Thyroid gland (tissue), 4 donors: ENCODE measurements around the gene ING1. TPM values are rescaled to one million over a fixed set of nuclear protein-coding genes. Genes with fewer than 3 reads are reported as not detected.

Experiments used
- DNase-seq, 2 donors: peaks; one replicate each; pipeline ENCODE4 v3.0.0-alpha.2; 2019
- H3K27ac ChIP-seq, 3 donors: fragments of 200-600 bp; sonication (generic); 1 replicate in 2 of 3; 2 replicates in 1 of 3; pipeline ENCODE4 v1.5.1; 2016 to 2019; ENCODE audit warnings: mild to moderate bottlenecking in 1 of 3, moderate library complexity in 1 of 3
- H3K27me3 ChIP-seq: fragments of 200-600 bp; sonication (generic); one replicate; pipeline ENCODE4 v1.5.1; 2019
- H3K36me3 ChIP-seq, 2 donors: fragments of 200-600 bp; sonication (generic); one replicate each; pipeline ENCODE4 v1.5.1; 2016 to 2019
- H3K4me1 ChIP-seq, 2 donors: fragments of 200-600 bp; sonication (generic); one replicate each; pipeline ENCODE4 v1.5.1; 2017 to 2019
- H3K4me3 ChIP-seq, 3 donors: fragments of 200-600 bp; sonication (generic); replicated peaks in 1 of 3; 1 replicate in 2 of 3; 2 replicates in 1 of 3; pipeline ENCODE4 v1.5.1; 2016; ENCODE audit warnings: mild to moderate bottlenecking in 1 of 3
- H3K9me3 ChIP-seq: fragments of 200-600 bp; sonication (generic); one replicate; pipeline ENCODE4 v1.5.1; 2017
- POLR2A ChIP-seq, 2 donors: fragments of 450-650 bp; IDR thresholded peaks; one replicate each; pipeline ENCODE4 v1.6.1; 2017; ENCODE audit warnings: antibody characterized with exemption in 2 of 2, mild to moderate bottlenecking in 2 of 2, moderate library complexity in 1 of 2
- WGBS, 2 donors: methylation state at CpG; one replicate each; pipeline ENCODE4 v1.1.5; 2017; 5-methylcytosine and 5-hydroxymethylcytosine counted together
- intact Hi-C: fragments of 100-400 bp; cut with DNase I; formaldehyde crosslinking; loops from one replicate; pipeline ENCODE4 v1.15.1; 2023
- total RNA-seq, 4 donors: library from RNA; depleted of rRNA; stranded (reverse); fragments of >200 nt; gene quantifications; one replicate each; pipeline ENCODE4 v1.2.3, GENCODE V29; 2016
- TF ChIP-seq, protein P1 (sequence below), 6 experiments: fragments of 200-600 bp in 3 of 6; fragments of 450-650 bp in 3 of 6; sonication (generic) in 3 of 6; IDR thresholded peaks; one replicate each; pipeline ENCODE4 v1.5.1; 2016 to 2019; ENCODE audit warnings: antibody characterized with exemption in 6 of 6, mild to moderate bottlenecking in 2 of 6, inconsistent platforms in 1 of 6, moderate library complexity in 1 of 6

ING1 gene
- total RNA-seq, 4 donors from 2014 or later: 8.2 to 17.9 (median 15.6) TPM

DNA sequence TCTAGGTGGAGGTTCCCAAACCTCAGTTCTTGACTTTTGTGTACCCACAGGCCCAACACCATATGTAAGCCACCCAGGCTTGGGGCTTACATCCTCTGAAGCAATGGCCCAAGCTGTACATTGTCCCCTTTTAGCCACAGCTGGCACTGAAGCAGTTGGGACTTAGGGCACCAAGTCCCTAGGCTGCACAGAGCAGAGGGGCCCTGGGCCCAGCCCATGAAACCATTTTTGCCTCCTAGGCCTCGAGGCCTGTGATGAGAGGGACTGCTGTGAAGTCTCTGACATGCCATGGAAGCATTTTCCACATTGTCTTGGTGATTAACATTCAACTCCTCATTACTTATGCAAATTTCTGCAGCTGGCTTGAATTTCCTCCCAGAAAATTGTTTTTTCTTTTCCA, 30.2 kb downstream of the ING1 start:
- TF ChIP-seq POLR2A (IDR thresholded peaks at IDR 0.05): no peak
- TF ChIP-seq, protein P1, sequence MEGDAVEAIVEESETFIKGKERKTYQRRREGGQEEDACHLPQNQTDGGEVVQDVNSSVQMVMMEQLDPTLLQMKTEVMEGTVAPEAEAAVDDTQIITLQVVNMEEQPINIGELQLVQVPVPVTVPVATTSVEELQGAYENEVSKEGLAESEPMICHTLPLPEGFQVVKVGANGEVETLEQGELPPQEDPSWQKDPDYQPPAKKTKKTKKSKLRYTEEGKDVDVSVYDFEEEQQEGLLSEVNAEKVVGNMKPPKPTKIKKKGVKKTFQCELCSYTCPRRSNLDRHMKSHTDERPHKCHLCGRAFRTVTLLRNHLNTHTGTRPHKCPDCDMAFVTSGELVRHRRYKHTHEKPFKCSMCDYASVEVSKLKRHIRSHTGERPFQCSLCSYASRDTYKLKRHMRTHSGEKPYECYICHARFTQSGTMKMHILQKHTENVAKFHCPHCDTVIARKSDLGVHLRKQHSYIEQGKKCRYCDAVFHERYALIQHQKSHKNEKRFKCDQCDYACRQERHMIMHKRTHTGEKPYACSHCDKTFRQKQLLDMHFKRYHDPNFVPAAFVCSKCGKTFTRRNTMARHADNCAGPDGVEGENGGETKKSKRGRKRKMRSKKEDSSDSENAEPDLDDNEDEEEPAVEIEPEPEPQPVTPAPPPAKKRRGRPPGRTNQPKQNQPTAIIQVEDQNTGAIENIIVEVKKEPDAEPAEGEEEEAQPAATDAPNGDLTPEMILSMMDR (IDR thresholded peaks at IDR 0.05): no peak
- no peaks in the 10 kb centered on the region for H3K4me1 ChIP-seq
- no peak overlapping the region for H3K4me3 ChIP-seq
- intact Hi-C loops: no loop called here
- H3K27ac ChIP-seq: no peak overlapping the region
- H3K9me3 ChIP-seq: no peaks in the 10 kb centered on the region
- no peaks in the 10 kb centered on the region for H3K27me3 ChIP-seq
- WGBS, 2 donors: 71 to 87% methylated on average over 1 of the region's 1 CpG
- DNase-seq: no peak
- no peaks in the 10 kb centered on the region for H3K36me3 ChIP-seq

DNA sequence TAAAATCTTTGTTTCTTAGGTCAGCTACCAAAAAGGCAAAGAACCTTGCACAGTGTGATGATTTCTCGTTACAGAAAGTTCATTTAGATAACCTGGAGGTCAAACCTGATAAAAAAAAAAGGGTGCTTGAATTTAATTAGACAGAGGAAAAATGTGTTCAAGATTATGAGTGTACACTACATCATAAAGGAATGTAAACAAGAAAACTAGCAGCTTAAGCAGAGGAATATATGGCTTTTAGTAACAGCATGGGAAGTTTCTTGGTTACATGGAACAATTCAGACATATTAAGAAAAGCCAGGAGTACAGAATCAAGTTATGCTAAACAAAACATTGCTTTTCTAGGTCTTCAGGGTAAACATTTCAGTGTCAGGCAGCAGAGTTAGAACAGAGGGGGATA, 32.9 kb downstream of the ING1 start:
- no peaks in the 10 kb centered on the region for H3K4me1 ChIP-seq

DNA sequence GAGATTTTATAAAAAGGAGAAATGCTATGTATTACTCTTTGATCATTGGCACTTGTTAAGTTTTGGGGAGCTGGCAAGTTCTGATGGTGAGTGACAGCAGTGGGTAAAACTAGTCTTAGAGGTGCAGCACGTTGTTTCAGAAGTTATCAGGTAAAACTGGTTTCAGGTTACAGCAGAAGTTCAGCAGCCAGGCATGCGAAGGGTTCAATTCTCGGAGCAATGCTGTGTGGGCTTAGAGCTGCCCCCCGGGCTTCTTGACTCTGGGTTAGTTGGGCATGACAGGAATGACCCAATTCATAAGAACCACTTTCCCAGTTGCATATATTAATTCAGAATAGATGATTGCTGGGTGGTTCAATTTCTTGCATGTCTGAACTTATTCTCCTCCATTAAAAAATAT, 34.8 kb downstream of the ING1 start:
- Histone ChIP-seq H3K27me3 (no peaks in the 10 kb centered on the region), H3K27ac (no peak overlapping the region), H3K9me3 (no peaks in the 10 kb centered on the region), H3K4me3 (no peak overlapping the region), H3K36me3 (no peaks in the 10 kb centered on the region), H3K4me1 (no peaks in the 10 kb centered on the region)
- TF ChIP-seq POLR2A (IDR thresholded peaks at IDR 0.05): no peak
- TF ChIP-seq, protein P1 (IDR thresholded peaks at IDR 0.05): no peak
- intact Hi-C loops: no loop called here
- DNase-seq: no peak
- 50 to 55% methylated on average over 4 of the region's 4 CpGs for WGBS, 2 donors

More for the DNA sequence above, 32.9 kb downstream of the ING1 start:
- Histone ChIP-seq H3K27ac (no peak overlapping the region), H3K4me3 (no peak overlapping the region), H3K27me3 (no peaks in the 10 kb centered on the region), H3K9me3 (no peaks in the 10 kb centered on the region), H3K36me3 (no peaks in the 10 kb centered on the region)
- no peak for DNase-seq
- intact Hi-C loops: no loop called here
- WGBS, 2 donors: 93 to 94% methylated on average over 1 of the region's 1 CpG
- TF ChIP-seq, protein P1 (IDR thresholded peaks at IDR 0.05): no peak
- no peak for TF ChIP-seq POLR2A (IDR thresholded peaks at IDR 0.05)

DNA sequence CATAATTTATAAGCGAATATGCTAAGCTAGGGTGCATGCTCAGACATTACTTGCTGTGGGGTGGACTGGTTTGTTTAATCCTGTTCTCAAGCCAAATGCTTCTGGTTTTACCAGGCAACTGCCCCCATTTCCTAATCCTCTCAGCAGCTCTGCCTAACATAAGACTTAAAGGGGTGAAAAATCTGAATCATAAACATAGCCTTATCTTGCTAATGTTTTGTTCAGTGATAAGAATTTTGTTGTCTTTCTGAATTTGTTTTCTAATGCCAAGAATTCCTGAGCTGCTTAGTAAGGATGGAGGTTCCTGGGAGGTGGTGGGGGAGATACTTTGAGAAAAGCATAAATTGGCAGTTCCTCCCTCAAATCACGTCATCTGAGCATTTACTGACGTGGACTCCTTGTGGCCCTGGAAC, 42.7 kb downstream of the ING1 start:
- 76 to 90% methylated on average over 3 of the region's 3 CpGs for WGBS, 2 donors

DNA sequence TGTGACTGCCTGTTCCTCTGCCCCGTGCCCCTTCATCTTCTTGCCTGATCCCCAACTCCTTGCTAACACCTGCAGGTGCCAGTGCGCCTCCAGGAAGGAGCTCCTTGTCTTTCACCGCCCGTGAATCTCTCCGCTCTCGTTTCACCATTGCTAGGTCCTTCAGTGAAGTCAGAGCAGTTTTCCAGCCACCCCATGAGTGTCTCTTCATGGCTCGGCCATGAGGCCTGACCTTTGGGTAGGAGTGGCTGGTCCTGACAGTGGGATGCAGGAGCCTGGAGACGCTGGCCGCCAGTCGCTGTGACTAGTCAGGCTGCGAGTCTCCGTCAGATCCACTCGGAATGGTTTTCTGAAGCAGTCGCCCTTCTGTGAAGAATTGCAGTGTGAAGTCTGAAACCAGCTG, 43.8 kb downstream of the ING1 start:
- H3K36me3 ChIP-seq: no peaks in the 10 kb centered on the region
- H3K27me3 ChIP-seq: no peaks in the 10 kb centered on the region
- H3K4me1 ChIP-seq: peaks cover 0 to under 1% of the 10 kb centered on the region in 2 donors
- intact Hi-C loops: no loop called here
- no peak overlapping the region for H3K27ac ChIP-seq
- WGBS, 2 donors: 84 to 88% methylated on average over 14 of the region's 14 CpGs
- H3K4me3 ChIP-seq: no peak overlapping the region
- TF ChIP-seq POLR2A (IDR thresholded peaks at IDR 0.05): no peak
- TF ChIP-seq, protein P1 (IDR thresholded peaks at IDR 0.05): no peak
- H3K9me3 ChIP-seq: no peaks in the 10 kb centered on the region
- DNase-seq: no peak

More for the DNA sequence above, 42.7 kb downstream of the ING1 start:
- no peaks in the 10 kb centered on the region for H3K27me3 ChIP-seq
- H3K27ac ChIP-seq: no peak overlapping the region
- no peaks in the 10 kb centered on the region for H3K4me1 ChIP-seq
- no peak for DNase-seq
- TF ChIP-seq POLR2A (IDR thresholded peaks at IDR 0.05): no peak
- TF ChIP-seq, protein P1 (IDR thresholded peaks at IDR 0.05): no peak
- no peak overlapping the region for H3K4me3 ChIP-seq
- H3K36me3 ChIP-seq: no peaks in the 10 kb centered on the region
- no peaks in the 10 kb centered on the region for H3K9me3 ChIP-seq
- intact Hi-C loops: no loop called here
